Measurements from ENCODE around the gene PPP1R3G. TPM values are rescaled to one million over a fixed set of nuclear protein-coding genes. Genes with fewer than 3 reads are reported as not detected.

The PPP1R3G gene
- polyA plus RNA-seq, 1 donor (not counting 4 experiments of a cell fraction or from before 2014, with no cell fraction given) = 0.01 TPM

GRCh38 chr6:5072440-5072839 is 12.7 kb upstream of the PPP1R3G start:
- TF ChIP-seq EZH2 (IDR thresholded peaks at IDR 0.05; ENCODE audit: low read length) (no peak), CTCF (optimal IDR thresholded peaks at IDR 0.05 in 1 of 3, IDR thresholded peaks at IDR 0.05 in 1 of 3, conservative IDR thresholded peaks at IDR 0.05 in 1 of 3; ENCODE audit: extremely low read depth in 1 of 3, insufficient read depth in 2 of 3, low read length in 3 of 3) (no peak)
- dilution Hi-C loops (cut with MboI; ENCODE audit: extremely low pct_ligation_motif_present, low sequenced_read_pairs) = no loop called here
- FAIRE-seq = no peak

GRCh38 chr6:5073992-5074391 is 11.1 kb upstream of the PPP1R3G start:
- Histone ChIP-seq H3K4me1 (ENCODE audit: control insufficient read depth, extremely low read depth, insufficient read depth, low read length) (no peaks in the 10 kb centered on the region), H3K36me3 (ENCODE audit: control insufficient read depth in 2 of 2, extremely low read depth in 1 of 2, insufficient read depth in 2 of 2, low read length in 2 of 2) (no peaks in the 10 kb centered on the region), H3K9me1 (ENCODE audit: control insufficient read depth, extremely low read depth, insufficient read depth, low read length) (no peaks in the 10 kb centered on the region), H3K9ac (ENCODE audit: control insufficient read depth, extremely low read depth, insufficient read depth, low read length) (no peak overlapping the region), H3K27me3 (ENCODE audit: control insufficient read depth, extremely low read depth, insufficient read depth, low read length) (no peaks in the 10 kb centered on the region), H3K4me3 (ENCODE audit: control insufficient read depth in 2 of 3, extremely low read depth in 1 of 3, insufficient read depth in 2 of 3, low read depth in 1 of 3, low read length in 3 of 3) (no peak overlapping the region), H3K4me2 (ENCODE audit: control insufficient read depth, extremely low read depth, insufficient read depth, low read depth, low read length) (no peak overlapping the region), H3K27ac (ENCODE audit: control insufficient read depth, insufficient read depth, low read length) (no peak overlapping the region), H4K20me1 (ENCODE audit: control insufficient read depth, extremely low read depth, insufficient read depth, low read length) (no peaks in the 10 kb centered on the region), H2AFZ (ENCODE audit: control insufficient read depth, low read length) (no peak overlapping the region), H3K9me3 (ENCODE audit: control insufficient read depth, low read depth, low read length) (no peaks in the 10 kb centered on the region), H3K79me2 (ENCODE audit: control insufficient read depth, insufficient read depth, low read length) (no peaks in the 10 kb centered on the region)
- DNase-seq (ENCODE audit: low read depth, low spot score) (no peak), FAIRE-seq (no peak)
- TF ChIP-seq EZH2 (IDR thresholded peaks at IDR 0.05; ENCODE audit: low read length) (no peak), CTCF (optimal IDR thresholded peaks at IDR 0.05 in 1 of 3, IDR thresholded peaks at IDR 0.05 in 1 of 3, conservative IDR thresholded peaks at IDR 0.05 in 1 of 3; ENCODE audit: extremely low read depth in 1 of 3, insufficient read depth in 2 of 3, low read length in 3 of 3) (no peak)
- dilution Hi-C loops (cut with MboI; ENCODE audit: extremely low pct_ligation_motif_present, low sequenced_read_pairs) = no loop called here

More at GRCh38 chr6:5072440-5072839, 12.7 kb upstream of the PPP1R3G start:
- no peaks in the 10 kb centered on the region for H3K4me1 ChIP-seq (ENCODE audit: control insufficient read depth, extremely low read depth, insufficient read depth, low read length)
- H3K4me3 ChIP-seq (ENCODE audit: control insufficient read depth in 2 of 3, extremely low read depth in 1 of 3, insufficient read depth in 2 of 3, low read depth in 1 of 3, low read length in 3 of 3) = no peak overlapping the region
- H3K9me1 ChIP-seq (ENCODE audit: control insufficient read depth, extremely low read depth, insufficient read depth, low read length) = no peaks in the 10 kb centered on the region
- no peak overlapping the region for H2AFZ ChIP-seq (ENCODE audit: control insufficient read depth, low read length)
- no peak overlapping the region for H3K9ac ChIP-seq (ENCODE audit: control insufficient read depth, extremely low read depth, insufficient read depth, low read length)
- H4K20me1 ChIP-seq (ENCODE audit: control insufficient read depth, extremely low read depth, insufficient read depth, low read length) = no peaks in the 10 kb centered on the region
- DNase-seq (ENCODE audit: low read depth, low spot score) = no peak
- H3K4me2 ChIP-seq (ENCODE audit: control insufficient read depth, extremely low read depth, insufficient read depth, low read depth, low read length) = no peak overlapping the region
- no peaks in the 10 kb centered on the region for H3K79me2 ChIP-seq (ENCODE audit: control insufficient read depth, insufficient read depth, low read length)
- no peaks in the 10 kb centered on the region for H3K27me3 ChIP-seq (ENCODE audit: control insufficient read depth, extremely low read depth, insufficient read depth, low read length)
- H3K27ac ChIP-seq (ENCODE audit: control insufficient read depth, insufficient read depth, low read length) = no peak overlapping the region
- H3K9me3 ChIP-seq (ENCODE audit: control insufficient read depth, low read depth, low read length) = no peaks in the 10 kb centered on the region
- no peaks in the 10 kb centered on the region for H3K36me3 ChIP-seq (ENCODE audit: control insufficient read depth in 2 of 2, extremely low read depth in 1 of 2, insufficient read depth in 2 of 2, low read length in 2 of 2)

All from keratinocyte (primary cell).